GM10847 (cell line): Measurements from ENCODE around the gene ERCC4.

Source experiments
- POLR2A ChIP-seq: IDR thresholded peaks from 2 replicates; pipeline ENCODE4 v1.6.1; 2011; ENCODE audit not compliant: insufficient read length; ENCODE audit errors: extremely low read depth

ERCC4 gene

DNA sequence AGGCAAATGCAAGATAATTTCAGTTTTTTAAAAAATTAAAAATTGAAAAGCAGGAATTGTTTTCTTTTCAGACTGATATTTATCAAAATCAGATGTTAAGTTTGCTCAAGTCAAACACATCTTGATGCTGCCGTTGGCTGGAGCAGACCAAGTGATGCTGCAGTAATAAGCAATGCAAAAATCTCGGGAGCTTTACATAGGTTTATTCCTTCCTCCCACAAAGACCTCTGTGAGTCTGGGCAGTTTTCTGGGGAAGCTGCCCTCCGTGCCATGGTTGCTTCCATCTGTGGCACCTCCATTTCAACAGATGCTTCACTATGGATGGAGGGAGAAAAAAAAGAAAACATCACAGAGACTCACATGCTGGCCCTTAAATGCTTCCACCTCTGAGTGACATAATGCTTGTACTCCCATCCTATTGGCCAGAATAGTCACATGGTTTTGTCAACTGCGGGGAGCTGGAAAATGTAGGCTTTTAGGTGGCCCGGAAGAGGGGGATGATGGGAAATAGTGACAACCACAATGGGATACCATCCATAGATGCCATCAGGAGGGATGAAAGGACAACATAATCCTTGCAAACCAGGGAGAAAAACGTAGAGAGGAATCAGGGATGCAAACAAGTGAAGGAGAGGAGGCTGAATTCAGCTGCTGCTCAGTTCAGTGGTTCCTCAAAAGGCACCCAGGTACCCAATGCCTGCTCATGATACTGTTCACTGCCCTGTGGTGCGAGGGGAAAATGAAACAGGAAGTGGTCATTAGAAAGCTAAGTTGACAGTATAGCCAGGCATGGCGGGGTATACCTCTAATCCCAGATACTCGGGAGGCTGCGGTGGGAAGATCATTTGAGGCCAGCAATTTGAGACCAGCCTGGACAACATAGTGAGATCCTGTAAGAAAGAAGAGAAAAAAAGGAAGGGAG is 13.5 kb upstream of the ERCC4 start:
- TF ChIP-seq POLR2A: no peak

DNA sequence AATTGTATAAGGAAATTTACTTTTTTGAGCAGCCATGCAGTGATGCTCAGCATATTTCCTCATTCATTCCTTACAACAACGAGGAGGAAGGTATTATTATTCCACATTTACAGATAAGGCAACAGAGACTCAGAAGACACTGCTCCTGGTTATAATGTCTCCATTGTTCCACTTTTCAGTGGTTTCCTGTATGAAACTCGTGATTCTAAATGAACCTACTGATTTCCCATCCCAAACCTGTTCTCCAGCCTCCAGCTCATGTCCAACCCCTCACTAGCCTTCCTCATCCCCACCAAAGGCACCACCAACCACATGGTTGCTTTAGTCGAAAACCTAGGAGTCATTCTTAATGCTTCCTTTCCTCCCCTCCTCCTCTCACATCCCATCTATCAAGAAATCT is 12.5 kb upstream of the ERCC4 start:
- no peak for TF ChIP-seq POLR2A

DNA sequence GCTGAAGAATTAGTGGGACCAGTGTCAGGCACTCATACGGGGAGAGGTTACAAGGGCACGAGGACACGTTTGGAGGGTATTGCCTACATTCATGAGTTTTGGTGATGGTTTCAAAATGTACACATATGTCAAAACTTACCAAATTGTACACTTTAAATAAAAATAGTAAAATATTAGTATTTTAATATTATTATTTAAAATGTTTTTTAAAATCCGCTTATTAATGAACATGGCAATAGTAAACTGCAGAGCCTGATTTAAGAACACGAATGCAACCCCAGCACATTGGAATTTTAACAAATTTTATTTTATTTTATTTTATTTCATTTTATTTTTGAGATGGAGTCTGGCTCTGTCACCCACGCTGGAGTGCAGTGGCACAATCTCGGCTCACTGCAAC is 10.9 kb upstream of the ERCC4 start:
- no peak for TF ChIP-seq POLR2A

DNA sequence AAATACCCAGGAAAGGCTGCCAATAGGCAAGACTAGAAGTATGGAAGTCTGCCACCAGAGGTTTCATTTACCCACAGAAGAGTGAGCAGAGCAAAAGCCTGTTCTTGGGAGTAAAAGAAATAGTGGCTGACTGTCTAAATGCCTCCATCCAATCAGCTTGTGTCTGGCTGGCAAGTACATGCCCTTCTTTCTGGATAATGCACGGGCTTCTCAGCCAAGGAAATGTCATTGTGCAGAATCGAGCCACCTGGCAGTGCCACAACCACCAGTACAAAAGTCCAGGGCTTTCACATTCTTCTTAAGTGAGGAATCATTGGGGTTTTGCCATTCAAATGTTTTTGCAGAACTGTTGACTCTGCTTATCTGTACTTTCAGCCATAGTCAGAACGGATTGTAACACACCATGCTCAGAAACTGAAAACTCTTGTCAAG is 10.1 kb upstream of the ERCC4 start:
- no peak for TF ChIP-seq POLR2A

DNA sequence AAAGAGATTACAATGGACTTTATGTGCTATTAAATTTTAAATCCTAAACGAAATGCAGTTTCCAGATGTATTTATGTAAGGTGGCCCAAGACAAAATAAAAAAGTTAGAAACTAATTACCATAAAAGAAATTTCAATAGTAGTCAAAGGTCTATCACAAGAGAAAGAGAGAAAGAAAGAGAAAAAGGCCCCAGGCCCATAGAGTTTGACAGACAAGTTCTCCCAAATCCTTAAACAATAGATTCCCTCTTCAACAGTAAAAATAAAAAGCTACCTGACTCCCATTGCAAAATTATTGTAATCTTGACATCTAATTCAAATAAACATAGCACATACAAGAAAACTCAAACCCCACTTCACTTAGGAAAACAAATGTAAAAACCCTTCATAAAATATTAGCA is 8.6 kb upstream of the ERCC4 start:
- no peak for TF ChIP-seq POLR2A

DNA sequence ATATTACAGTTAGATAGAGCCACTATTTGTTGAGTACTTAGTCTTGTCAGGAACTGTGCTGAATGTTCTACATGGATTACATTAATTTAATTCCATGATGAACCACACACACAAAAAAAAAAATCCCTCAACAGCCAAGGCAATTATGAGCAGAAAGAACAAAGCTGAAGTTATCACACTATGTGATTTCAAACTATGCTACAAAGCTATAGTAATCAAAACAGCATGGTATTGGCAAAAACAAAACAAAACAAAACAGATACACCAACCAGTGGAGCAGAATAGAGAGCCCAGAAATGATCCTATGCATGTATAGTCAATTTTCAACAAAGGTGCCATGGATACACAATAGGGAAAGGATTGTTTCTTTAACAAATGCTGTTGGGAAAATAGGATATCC is 8.1 kb upstream of the ERCC4 start:
- TF ChIP-seq POLR2A: no peak

DNA sequence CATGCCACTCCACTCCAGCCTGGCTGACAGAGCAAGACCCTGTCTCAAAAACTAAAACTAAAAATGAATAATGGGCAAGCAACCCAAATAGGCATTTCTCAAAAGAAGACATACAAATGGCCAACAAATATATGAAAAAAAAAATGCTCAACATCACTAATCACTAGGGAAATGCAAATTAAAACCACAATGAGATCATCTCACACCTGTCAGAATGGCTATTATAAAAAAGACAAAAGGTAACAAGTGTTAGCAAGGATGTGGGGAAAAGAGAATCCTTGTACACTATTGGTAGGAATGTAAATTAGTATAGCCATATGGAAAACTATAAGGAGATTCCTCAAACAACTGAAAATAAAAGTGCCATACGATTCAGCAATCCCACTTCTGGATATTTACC is 7.1 kb upstream of the ERCC4 start:
- TF ChIP-seq POLR2A: no peak

DNA sequence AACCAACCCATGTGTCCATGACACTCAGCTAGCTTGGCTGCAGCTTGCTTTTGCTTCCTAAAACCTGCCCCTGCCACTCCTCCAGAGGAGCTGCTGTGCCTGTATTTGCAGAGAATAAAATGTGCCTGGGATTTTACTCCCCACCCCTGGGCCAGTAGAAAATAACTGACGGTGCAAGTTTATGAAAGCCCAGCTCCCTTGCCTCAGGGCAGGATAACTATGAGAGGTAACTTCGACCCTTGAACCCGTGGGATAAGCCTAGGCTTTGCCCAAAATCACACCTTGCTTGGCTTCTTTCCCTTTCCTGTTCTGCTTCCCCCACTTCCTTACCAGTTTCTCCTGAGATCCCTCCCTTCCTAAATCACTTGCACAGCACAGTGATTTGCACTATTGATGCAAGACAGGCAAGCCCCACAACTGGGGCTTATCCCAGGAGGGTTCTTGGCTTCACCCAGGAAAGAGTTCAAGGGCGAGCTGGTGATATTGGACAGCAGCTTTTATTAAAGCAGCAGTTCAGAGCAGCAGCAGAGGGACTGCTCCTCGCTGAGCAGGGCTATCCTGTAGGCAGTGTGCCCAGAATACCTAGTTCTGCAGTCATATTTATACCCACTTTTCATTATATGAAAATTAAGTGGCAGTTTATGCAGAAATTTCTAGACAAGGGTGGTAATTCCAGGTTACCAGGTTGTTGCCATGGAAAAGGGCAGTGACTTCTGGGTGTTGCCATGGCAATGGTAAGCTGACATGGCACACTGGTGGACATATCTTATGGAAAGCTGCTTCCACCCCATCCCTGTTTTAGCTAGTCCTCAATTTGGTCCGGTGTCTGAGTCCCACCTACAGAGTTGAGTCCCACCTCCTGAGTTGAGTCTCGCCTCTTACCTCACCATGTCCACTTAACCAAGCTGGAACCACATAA is 6.3 kb upstream of the ERCC4 start:
- no peak for TF ChIP-seq POLR2A

DNA sequence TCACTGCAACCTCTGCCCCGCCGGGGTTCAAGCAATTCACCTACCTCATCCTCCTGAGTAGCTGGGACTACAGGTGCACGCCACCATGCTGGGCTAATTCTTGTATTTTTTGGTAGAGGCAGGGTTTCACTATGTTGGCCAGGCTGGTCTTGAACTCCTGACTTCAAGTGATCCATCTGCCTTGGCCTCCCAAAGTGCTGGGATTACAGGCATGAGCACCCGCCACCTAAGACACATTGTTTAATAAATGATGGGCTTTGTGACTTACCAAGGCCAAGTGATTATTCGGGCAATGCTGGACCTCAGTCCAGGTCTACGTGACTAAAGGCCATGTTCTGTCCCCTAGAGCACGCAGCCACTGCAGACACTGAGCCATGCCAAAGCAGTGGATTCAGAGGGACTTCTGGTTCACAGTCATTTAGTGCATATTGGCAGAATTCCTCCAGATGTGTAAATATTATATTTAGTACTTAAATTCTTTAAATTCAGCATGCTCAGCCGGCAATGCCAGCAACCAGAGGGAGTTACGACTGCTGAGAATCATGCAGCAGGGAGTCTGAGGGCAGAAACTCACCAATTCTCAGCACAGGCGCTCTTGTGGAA is 4.8 kb upstream of the ERCC4 start:
- no peak for TF ChIP-seq POLR2A

DNA sequence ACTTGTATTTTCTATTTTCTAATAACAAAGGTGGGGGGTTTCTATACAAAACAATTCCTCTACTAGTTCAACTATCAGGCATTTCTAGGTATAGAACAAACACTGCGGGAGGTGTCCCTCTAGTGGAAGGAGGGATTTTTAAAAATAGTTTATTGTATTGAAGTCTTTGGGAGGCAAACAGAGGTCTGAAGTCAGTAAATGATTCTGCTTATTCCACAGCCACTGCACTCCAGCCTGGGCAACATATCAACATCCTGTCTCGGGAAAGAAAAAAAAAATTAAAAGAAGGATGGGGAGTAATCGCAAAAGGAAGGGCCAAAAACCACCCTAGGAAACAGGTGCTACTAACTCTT is 648 bp upstream of the ERCC4 start:
- TF ChIP-seq POLR2A: no peak

DNA sequence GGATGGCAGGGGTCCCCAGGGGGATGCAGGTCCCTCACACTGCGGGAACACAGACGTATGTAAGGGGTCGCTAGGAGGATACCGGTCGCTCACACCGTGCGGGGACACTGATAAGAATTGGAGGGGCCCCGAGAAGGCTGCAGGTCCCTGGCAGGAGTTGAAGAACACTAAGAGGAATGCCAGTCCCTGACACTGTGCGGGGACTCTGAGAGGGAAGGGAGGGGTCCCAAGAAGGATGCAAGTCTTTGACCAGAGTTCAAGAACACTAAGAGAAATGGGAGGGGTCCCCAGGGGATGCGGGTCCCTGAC is 510 bp downstream of the ERCC4 start:
- TF ChIP-seq POLR2A: no peak

DNA sequence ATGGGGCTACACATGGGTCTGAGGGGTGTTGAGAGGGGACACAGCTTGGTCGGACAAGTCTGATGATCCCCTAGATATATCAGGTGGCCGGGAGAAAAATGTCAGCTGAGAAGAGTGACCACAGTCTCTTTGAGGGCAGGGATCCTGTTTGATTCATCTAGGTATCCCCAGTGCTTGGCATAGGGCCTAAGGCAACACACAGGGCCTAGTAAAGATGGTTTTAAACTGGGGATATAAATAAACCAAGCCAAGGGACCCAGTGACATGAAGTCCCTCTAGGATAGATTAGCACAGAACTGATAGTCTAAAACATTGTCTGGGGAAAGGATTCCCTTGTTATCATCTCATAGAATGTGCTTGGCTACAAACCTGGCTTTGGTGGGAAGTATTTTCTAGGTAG is 1.4 kb downstream of the ERCC4 start:
- TF ChIP-seq POLR2A: no peak

DNA sequence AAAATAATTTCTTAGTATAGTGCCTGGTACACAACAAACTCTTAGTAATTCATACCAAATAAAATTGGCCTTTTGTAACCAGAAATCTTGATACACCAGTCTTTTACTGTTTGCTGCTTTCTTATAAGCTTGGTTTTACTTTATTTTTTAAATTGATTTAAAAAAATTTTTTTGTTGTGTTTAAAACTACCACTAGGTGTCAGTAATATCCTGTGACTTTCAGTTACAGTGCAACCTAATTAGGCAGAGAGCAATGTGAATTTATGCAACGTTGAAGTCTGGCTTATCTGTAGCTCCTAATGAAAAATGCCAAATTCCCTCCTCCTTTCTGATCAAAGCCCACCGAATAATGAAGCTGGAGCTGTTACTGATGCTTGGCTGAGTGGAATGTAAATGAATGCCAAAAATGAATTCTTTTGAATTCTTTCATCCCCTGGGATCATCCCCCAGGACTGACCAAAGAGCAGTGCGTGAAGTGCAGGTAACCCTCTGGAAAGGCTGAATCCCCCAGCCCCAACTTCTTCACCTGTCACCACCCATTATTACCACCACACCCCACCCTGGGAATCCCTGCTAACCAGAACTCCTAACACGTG is 3.8 kb downstream of the ERCC4 start:
- TF ChIP-seq POLR2A: no peak

DNA sequence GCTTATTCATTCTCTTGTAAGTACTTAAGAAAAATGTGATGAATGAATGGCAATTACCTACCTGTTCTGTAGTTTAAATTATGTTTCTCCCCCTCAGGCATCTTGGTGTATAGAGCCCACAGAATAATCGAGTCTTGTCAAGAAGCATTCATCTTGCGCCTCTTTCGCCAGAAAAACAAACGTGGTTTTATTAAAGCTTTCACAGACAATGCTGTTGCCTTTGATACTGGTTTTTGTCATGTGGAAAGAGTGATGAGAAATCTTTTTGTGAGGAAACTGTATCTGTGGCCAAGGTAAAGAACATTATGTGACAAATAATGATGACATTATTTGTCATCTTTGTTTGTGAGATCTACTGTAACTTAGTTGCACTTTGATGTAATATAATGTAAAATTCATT is 6.5 kb downstream of the ERCC4 start:
- TF ChIP-seq POLR2A: no peak

DNA sequence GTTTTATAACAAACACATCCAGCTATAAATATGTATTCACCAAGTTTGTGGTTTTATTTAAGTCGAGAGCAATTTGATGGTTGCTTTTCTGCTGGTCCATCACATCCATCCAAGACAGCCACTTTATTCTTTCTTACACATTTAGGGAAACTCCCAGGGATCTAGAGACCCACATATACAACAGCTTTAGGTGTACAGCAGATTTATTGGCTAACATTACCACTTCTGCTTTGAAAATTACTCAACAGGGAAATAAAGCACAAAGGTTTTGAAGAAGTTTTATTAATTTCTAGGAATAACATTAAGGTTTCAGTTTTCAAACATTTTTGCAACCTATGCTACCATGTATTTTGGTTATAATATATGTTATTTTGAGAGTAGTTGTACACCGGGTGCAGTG is 6.9 kb downstream of the ERCC4 start:
- no peak for TF ChIP-seq POLR2A
